ENCODE measurements around the gene GEMIN8.

DNA sequence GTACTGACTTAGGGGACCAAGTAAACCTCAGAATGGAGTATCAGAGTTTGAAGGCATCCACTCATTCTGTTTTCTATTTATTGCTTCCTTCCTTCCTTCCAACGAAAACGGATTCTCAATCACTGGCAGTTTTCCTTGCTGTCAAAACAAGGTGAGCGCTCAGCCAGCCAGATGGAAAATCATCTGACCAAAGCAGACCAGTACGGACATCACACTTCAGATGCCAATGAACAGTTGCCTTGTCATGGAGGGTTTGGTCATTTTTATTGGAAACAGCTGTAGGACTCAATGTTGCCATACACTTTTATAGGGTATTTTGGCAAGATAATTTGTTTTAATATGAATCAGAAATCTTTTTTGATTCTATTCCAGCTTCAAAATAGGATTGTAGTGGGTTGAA is 16.6 kb downstream of the GEMIN8 start:
- TF ChIP-seq CTCF (IDR thresholded peaks at IDR 0.05), result no peak
- no peak for TF ChIP-seq POLR2A (IDR thresholded peaks at IDR 0.05)
